Effector CD4-positive, alpha-beta T cell (primary cell): Measurements from ENCODE around the gene SYNE4.
A peak's percentile ranks its signal among the peaks of the same experiment; 100 is the strongest.

Experiments
- DNase-seq: peaks from one replicate; pipeline ENCODE4 v3.0.0-alpha.2; 2020

SYNE4 gene

GRCh38 chr19:36025541-36025940 is 16.9 kb upstream of the SYNE4 start:
- no peak for DNase-seq

GRCh38 chr19:36023432-36023831 is 14.8 kb upstream of the SYNE4 start:
- DNase-seq = no peak

- no peak for DNase-seq
These were observed 10.6 kb upstream of the SYNE4 start for GRCh38 chr19:36019061-36019670.

GRCh38 chr19:36014012-36014924 is 5.7 kb upstream of the SYNE4 start, which contains the start of gene ALKBH6:
TSS of gene ALKBH6 (minus strand) at chr19:36014213. CDS start at chr19:36013397, 816 bp downstream.
- DNase-seq = peak; percentile 99

GRCh38 chr19:36013280-36014011 is 4.8 kb upstream of the SYNE4 start:
- no peak for DNase-seq

GRCh38 chr19:36010402-36010801 is 1.8 kb upstream of the SYNE4 start:
- DNase-seq = no peak

- DNase-seq = no peak
These were observed 1.2 kb upstream of the SYNE4 start for GRCh38 chr19:36009633-36010379.

- no peak for DNase-seq
These were observed 607 bp upstream of the SYNE4 start for GRCh38 chr19:36009220-36009619.

- DNase-seq = no peak
These were observed 1.7 kb downstream of the SYNE4 start for GRCh38 chr19:36006955-36007354.

- DNase-seq = no peak
These were observed 5.3 kb downstream of the SYNE4 start for GRCh38 chr19:36003284-36003683.

GRCh38 chr19:36001605-36002004 is 7.0 kb downstream of the SYNE4 start:
- DNase-seq = no peak

- no peak for DNase-seq
These were observed 11.8 kb downstream of the SYNE4 start for GRCh38 chr19:35996777-35997176.

GRCh38 chr19:35995048-35995993 is 13.3 kb downstream of the SYNE4 start, which contains the start of gene SDHAF1:
TSS of gene SDHAF1 (plus strand) at chr19:35995188. CDS start at chr19:35995275, 87 bp downstream.
- DNase-seq = peak; percentile 87

GRCh38 chr19:35993923-35994598 is 14.6 kb downstream of the SYNE4 start:
- no peak for DNase-seq

- no peak for DNase-seq
These were observed 15.5 kb downstream of the SYNE4 start for GRCh38 chr19:35992907-35993765.

GRCh38 chr19:35991731-35992450 is 16.7 kb downstream of the SYNE4 start:
- no peak for DNase-seq

- no peak for DNase-seq
These were observed 17.6 kb downstream of the SYNE4 start for GRCh38 chr19:35990771-35991730.

- no peak for DNase-seq
These were observed 18.5 kb downstream of the SYNE4 start for GRCh38 chr19:35990156-35990555.
